GM18508 (cell line): ENCODE data around the gene DOCK10.
"Not testable (repeated sequence)": the region's sequence is repeated elsewhere in the genome, so short reads cannot be mapped to it uniquely, and the experiment has no call there.

Experiments used
- ATAC-seq: cut with Tn5 transposase; IDR thresholded peaks from one replicate; pipeline ENCODE4 v1.9.1; 2021; ENCODE audit warnings: moderate number of reproducible peaks; ENCODE audit not compliant: insufficient read depth, unreplicated experiment

DOCK10 gene

DNA sequence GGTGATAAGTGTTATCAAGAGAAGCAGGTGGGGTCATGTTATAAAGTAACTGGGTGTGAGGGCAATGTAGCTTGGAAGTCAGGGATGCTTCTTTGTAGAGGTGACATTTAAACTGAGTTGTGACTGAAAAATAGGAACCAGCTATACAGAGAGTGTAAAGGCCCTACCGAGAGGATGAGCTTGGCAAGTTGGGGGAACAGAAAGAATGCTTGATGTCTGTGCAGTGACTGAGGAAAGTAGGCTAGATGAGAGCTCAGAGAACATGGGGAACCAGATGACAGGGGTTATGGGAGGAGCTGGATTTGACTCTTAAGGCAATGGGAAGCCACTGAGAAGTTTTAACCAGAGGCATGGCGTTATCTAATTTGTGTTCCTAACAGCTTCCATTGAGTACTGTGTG, 115.3 kb downstream of the DOCK10 start:
- ATAC-seq, result no peak

DNA sequence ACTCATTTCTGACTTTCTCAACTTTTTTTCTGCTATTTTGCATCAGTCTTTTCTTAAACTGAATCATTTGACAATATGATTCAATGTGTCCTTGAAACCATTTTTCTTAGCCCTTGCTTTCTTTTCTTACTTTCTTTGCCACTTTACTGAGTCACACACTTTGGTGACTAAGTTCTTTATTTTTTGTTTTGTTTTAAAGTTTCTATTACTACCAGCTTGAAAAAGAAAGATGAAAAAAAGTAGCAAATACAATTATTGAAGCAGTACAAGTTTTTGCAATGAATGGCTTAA, 116.5 kb downstream of the DOCK10 start:
- ATAC-seq, result no peak

DNA sequence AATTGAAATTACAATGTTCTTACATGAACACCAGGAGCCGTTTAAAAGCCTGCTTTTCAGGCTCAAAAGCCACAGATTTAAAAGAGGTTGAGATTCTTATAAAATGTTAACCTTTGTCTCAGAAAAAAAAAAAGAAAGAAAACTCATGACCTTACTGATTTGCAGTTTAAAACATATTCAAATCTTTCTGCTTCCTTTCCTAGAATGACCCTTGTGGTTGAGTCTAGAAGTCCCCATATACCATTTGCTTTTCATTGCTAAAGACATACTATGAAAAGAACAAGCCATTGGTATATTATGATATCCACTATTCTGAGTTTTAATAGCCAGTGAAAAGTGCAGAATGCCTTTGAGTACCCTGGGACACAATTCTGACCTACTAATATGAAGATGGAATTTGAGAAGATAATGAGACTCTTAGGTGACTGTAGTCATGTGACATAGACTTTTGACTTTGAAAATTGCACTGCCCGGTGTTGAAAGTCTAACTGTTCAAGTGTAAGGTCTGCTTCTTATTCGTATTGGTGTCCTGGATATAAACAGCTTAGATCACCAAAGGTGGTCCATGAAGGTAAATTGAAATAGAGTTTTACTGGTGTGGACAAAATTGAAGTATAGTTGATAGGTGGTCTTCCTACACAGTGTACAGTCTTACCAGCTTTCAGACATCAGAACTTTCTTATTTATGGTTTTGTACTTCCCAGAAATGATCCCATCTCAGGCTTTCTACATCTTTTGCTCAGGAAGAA, 117.0 kb downstream of the DOCK10 start:
- no peak for ATAC-seq

DNA sequence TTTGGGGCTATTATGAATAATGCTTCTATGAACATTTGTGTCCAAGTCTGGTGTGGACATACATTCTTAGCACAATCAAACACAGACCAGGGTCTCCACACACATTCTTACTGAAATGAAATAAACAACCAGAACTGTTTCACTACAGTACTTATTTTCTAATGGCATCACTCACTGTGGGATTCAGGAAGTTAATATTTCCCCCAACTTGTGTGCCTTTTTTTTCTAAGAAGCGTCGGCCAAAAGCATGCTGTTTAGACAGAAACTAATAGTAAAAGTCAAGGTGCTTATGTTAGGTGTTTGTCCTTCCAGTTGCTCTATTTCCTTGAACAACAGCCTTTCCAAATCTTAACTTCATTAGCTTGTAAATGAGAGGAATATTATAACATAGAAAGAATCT, 117.6 kb downstream of the DOCK10 start:
- ATAC-seq, result no peak

DNA sequence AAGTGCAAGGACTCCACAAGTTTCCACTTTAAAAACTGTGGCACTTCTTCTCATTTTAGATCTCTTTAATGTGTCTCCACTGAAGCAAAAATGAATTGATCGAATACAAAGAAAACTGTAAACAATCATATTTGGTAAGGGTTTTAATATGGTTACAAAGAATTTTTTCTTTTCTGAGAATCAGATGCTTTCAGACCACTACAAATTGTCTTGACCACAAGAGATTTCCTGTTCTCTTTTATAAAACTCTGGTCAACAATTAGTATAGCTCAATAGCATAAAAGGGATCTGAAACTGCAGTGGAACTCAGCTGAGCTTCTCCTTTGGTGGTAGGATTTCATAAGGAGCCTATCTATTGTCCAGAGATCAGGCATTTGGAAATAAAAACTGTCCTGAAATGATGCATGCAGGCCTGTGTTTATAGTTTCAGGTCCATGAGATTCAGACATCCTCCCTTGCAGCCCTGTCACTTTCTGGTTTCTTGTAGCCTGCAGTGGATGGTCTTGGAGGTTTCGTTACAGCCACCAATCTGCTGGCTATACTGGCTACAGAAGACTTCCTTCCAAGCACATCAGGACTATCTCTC, 120.0 kb downstream of the DOCK10 start:
- ATAC-seq, result peak; percentile 65

DNA sequence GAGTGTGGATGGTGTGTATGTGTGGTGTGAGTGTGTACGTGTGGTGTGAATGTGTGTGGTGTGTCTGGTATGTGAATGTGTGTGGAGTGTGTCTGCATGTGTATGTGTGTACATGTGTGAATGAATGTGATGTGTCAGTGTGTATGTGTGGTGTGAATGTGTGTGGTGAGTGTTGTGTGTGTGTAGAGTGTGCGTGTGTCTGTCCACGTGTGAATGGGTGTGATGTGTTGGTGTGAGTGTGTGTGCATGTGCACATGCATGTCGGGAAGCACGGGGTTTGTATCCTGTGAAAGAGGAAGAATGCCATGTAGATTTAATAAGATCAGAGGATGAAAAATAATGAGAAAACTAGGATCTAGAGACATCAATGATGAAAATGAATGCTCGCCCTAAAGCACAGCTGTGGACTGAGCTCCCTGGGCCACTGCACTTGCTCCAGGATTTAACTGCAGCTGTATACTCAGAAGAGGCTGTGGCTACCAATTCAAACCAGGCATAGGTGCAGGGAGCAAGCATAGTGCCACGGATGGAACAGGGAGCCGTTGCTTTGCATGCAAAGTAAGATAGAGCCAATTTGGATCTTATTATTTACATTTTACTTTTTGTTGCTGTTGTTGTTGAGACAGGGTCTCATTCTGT, 122.7 kb downstream of the DOCK10 start:
- ATAC-seq, result no peak

DNA sequence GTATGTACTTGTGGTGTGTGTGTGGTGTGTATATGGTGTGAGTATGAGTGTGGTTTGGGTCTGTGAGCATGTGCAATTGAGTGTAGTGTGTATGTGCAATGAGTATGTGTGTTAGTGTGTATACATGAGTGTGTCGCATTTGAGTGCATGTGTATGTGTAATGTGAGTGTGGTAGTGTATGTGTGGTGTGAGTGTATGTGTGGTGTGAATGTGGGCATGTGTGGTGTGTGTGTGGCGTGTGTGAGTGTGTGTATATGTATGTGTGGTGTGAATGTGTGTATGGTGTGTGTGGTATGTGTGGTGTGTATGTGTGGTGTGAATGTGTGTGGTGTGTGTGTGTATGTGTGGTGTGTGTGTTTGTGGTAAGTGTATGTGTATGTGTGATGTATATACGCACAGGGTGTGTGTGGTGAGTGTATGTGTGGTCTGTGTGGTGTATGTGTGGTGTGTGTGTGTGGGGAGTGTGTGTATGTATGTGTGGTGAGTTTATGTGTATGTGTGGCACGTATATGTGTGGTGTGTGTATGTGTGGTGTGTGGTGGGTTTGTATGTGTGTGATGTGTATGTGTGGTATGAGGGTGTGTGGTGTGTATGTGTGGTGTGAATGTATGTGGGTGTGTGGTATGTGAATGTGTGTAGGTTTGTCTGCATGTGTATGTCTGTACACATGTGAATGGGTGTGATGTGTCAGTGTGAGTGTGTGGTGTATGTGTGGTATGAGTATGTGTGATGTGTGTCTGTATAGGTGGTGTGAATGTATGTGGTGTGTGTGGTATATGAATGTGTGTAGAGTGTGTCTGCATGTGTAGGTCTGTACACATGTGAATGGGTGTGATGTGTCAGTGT, 123.4 kb downstream of the DOCK10 start:
- no peak for ATAC-seq

DNA sequence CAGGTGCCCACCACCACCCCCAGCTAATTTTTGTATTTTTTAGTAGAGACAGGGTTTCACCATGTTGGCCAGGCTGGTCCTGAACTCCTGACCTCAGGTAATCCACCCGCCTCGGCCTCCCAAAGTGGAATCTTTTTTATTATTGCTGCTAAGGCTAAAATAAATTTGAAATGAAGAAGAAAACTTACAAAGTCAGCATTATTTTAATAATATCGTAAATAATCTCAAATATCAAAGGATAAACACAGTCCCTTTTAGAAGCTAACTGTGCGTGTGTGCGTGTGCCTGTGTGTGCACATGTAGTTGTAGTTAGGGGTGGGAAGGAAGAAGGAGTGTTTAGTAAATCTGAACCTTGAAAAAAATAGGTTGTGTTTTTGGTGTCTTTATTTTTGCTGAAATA, 125.0 kb downstream of the DOCK10 start:
- not testable (repeated sequence) for ATAC-seq

DNA sequence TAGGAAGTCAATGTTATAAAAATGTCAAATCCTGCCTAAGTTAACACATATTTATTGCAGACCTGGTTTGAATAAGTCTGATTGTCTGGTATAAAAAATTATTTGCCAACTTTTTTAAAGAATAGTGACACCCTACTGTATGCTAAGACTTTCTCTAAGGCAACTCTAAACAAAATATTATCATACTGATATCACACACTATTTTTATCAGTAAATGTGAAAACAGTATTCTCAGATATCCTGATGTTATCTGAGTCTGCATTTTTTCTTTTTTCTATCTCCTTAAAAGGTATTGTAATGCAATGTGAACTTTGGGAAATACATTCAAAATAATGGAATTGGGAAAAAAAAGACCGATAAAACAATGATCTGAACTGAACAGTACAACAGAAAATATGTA, 127.1 kb downstream of the DOCK10 start:
- no peak for ATAC-seq

DNA sequence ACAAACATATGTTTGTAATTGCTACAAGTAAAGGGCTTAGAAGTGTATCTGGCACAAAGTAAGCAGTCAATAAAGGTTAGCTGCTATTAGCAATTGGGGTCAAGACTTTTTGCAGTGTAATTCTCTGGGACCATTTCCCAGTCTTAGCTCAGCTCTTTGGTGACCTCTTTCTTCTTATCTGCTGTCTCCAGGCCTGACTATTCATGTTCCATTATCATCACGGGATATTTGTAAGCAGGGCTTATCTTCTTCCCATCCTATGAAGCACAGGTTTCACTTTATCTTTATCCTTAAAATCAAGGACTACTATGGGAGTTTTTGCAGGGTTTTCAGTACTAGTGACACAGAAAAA, 131.7 kb downstream of the DOCK10 start:
- no peak for ATAC-seq

DNA sequence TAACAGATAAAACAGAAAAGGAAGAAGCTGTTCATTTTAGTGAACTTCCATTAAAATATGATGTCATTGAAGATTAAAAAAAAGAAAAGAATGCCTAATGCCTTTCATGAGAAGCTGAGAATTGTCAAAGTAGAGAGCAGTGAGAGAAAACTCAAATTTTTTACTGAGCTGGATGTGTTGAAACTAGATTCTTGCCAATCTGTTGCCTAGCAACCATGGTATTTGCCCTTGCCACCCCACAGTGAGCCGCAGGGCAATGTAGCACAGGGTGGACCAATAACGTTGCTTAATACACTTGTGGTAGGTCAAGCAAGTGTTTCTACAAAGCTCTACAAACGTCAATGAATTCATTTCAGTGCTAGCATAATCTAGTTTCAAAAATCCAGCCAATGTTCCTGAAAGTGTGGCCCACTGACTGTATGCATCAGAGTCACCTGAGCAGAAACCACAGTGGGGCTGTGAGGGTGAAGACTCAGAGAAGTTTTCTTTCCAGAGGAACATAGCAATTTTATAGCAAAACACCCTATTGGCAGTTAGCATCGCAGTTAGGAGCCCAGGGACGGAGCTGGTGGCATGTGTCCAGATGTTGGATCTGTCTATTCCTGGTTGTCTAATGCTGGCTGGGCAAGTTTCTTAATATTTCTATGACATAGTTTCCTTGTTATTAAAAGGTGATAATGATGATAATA, 132.2 kb downstream of the DOCK10 start:
- ATAC-seq, result no peak

DNA sequence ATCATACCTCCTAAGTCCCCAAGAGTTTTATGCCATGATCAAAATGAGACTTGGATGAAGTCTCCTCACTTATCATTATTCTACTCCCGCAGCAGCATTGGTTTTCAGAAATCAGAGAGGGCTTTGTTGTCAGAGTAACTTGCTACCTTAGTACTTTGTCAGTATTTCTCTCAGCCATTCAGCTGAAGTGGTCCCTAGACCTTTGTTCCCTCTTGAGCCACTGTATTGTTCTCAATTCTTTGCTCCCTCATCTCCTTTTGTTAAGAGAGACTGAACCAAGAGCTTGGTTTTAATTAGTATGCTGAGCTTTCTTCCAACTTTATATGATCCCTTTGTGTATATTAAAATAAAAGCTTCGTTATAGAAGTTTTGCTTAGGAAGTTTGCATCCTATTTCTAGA, 133.4 kb downstream of the DOCK10 start:
- no peak for ATAC-seq

DNA sequence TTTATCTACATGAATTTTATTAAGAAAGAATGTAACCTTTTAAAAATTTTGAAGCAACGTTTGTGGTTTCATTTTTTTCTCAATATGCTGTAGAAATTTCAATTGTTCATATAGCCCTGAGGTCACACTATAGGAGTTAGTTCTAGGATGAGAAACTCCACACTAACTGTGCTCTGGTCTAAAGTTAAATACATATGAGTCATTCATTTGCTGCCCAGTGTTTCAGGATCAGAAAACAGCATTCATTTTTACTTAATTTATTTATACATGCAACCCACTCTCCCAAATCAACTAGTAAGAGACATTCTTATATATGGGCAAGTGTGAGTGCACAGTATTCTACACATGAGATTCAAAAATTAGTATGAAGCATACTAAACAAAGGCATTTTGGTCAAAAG, 137.9 kb downstream of the DOCK10 start:
- no peak for ATAC-seq

DNA sequence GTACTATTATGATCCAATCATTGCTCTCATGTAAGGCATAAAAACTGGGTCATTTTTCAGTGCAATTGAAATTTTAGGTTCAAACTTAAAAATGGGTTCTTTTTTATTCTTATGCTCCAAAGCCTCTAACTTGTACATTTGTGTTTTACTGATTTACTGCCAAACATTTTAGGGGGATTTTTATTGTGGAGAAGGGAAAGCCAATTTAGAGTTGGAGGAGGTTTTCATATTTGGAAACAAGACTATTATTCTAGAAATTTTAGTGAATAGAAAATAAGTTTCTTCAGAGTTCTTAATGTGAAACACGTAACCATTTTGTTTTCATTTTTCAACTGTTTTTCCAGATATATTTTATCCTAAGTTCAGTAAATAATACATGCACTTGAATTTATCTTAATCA, 138.6 kb downstream of the DOCK10 start:
- no peak for ATAC-seq

DNA sequence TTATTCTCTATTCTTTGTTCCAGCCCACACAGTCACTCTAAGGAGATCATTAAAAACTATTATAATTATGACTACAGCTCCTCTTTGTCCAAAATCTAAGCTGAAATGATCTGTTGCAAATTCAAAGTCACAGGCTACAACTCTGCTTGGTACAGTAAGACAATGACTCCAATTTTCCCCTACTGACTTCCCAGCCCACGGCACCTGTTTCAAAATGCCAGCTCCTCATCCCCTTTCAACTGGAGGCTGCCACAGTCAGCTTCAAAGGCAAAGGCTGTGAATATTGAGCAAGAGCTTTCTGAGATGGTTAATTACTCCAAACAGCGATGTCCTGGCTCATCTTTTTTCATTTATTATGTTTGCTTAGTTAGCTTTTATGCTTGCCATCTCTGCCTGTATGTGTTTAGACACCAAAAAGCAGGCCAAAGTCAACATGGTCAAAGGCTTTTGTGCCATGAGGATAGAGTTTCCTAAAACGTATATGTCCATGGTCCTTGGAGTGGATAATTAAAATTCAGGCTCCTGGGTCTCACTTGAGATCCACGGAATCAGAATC, 141.1 kb downstream of the DOCK10 start:
- ATAC-seq, result no peak

DNA sequence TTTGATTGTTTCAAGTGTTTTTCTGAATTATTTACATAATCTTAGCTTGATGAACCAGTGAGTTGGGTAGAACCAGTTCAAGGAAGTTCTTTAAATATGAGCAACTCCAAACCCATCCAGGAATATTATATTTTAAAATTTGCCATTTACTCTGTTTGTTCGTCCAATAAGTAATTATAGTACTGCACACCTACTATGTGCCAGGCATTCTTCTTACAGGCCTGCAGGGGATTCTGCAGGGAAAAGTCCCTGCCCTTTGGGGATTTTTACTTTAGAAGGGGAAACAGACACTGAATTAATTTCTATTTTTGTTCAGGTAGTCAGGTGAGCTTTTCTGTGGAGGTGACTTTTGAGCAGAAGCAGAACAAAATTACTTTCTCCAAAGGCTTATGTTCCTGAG, 146.9 kb downstream of the DOCK10 start:
- ATAC-seq, result no peak

DNA sequence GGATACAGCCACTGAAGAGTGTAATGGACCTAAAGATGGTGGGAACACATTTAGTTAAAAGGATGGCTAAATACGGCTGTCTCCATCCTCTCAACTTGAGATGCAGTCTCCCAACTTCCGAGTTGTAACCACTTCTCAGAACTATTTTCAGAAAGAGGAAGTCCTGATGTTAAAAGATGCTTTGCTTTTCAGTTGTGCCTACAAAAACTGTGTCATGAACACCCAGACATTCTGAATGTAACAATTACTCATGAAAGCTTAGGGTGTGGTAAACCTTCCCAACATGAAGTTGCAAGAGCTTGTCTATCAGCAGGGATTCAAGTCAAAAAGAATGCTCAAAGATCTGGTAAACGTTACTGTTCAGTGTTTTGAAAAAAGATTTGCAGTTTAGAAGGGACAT, 147.9 kb downstream of the DOCK10 start:
- peak; percentile 88 for ATAC-seq

DNA sequence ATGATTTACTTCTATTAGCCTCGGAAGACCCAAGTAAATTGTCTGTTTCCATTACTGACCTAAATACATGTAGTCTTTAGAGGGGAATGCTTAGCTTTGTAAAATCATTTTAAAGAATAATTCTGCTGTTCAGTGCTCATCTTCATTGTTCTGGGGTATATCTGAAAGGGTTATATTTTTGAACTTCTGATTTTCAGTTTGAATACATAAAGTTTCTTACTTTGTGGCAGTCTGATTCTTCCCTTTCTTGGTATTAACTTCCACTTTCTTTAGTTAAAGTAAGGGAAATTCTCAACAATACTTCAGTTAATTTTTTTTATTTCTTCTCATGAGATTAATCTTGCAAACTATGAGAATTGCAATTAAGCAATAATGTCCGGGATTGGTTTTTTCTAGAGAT, 148.4 kb downstream of the DOCK10 start:
- no peak for ATAC-seq

DNA sequence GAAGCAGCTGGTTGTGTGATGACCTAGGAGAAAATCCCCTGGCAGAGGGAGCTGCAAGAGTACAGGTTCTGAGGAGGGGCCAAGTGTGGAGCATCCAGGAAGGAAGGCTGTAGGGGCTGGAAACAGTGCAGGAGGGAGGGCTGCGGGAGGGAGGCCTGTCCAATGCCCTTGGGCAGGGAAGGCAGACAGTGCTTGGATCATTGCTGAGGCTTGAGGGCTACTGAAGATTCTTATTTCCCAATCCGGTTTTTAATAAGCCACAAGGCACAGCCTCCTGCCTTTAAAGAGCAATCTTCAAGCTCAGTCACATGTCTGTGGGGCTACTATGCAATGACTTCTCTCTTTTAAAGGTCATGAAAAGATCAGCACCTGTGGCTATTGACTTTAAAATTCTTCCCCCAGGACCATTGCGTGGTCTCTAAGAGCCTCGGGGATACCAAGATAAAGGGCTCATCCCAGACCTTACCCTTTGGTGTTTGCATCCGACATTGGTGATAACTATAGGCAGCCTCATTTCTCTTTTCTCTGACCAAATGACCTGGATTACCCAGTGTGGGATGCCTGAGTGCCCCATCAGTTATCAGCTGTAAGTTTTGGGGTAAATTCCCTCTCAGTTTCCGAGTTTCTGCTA, 149.6 kb downstream of the DOCK10 start:
- ATAC-seq, result no peak

DNA sequence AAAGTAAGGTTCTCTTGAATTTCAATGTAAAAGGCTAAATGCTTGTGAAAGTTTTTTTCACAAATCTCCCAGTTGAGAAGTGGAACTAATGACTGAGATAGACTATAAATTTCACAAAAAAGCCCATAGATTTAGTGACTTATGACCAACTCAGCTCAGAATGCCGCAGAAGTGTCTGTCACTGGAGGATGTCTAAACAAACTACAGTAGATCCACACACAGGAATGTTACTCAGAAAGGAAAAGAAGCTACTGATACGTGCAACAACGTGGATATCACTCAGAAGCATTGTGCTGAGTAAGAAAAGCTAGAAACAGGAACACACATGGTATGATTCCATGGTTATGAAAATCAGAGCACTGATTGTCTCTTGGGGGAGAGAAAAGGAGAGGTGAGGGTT, 151.9 kb downstream of the DOCK10 start:
- ATAC-seq, result no peak
